ENCODE measurements around the gene NCOA3.
"Not testable (repeated sequence)": the region's sequence is repeated elsewhere in the genome, so short reads cannot be mapped to it uniquely, and the experiment has no call there.

Gene NCOA3

GRCh38 chr20:47493175-47493962 is 8.3 kb upstream of the NCOA3 start:
- Histone ChIP-seq H3K4me1 (ENCODE audit: control insufficient read depth in 1 of 2, insufficient read depth in 2 of 2, low read length in 2 of 2) (peaks cover 0 to 17% of the 10 kb centered on the region in 2 donors), H3K27me3 (ENCODE audit: low read depth, low read length) (no peaks in the 10 kb centered on the region), H3K36me3 (ENCODE audit: control insufficient read depth in 1 of 2, insufficient read depth in 2 of 2, low read length in 2 of 2) (no peaks in the 10 kb centered on the region), H3K4me3 (ENCODE audit: low read depth in 1 of 2, low read length in 2 of 2) (peak overlapping the region; percentile 18 to 25), H3K27ac (ENCODE audit: low read length) (peak overlapping the region; percentile 40), H3K9me3 (ENCODE audit: control insufficient read depth in 1 of 2, low read length in 2 of 2) (no peaks in the 10 kb centered on the region)

- no peaks in the 10 kb centered on the region for H3K27me3 ChIP-seq (ENCODE audit: low read depth, low read length)
- H3K27ac ChIP-seq (ENCODE audit: low read length): peak overlapping the region; percentile 40
- H3K4me3 ChIP-seq (ENCODE audit: low read depth in 1 of 2, low read length in 2 of 2): peak overlapping the region; percentile 18 to 25
- H3K9me3 ChIP-seq (ENCODE audit: control insufficient read depth in 1 of 2, low read length in 2 of 2): no peaks in the 10 kb centered on the region
- H3K4me1 ChIP-seq (ENCODE audit: control insufficient read depth in 1 of 2, insufficient read depth in 2 of 2, low read length in 2 of 2): peaks cover 0 to 17% of the 10 kb centered on the region in 2 donors
- no peaks in the 10 kb centered on the region for H3K36me3 ChIP-seq (ENCODE audit: control insufficient read depth in 1 of 2, insufficient read depth in 2 of 2, low read length in 2 of 2)
Measured at GRCh38 chr20:47493963-47494293, 7.8 kb upstream of the NCOA3 start.

- not testable (repeated sequence) for H3K4me3 ChIP-seq (ENCODE audit: low read depth in 1 of 2, low read length in 2 of 2)
Measured at GRCh38 chr20:47494606-47495005, 7.1 kb upstream of the NCOA3 start.

GRCh38 chr20:47496118-47496517 is 5.6 kb upstream of the NCOA3 start:
- no peaks in the 10 kb centered on the region for H3K9me3 ChIP-seq (ENCODE audit: control insufficient read depth in 1 of 2, low read length in 2 of 2)
- no peaks in the 10 kb centered on the region for H3K36me3 ChIP-seq (ENCODE audit: control insufficient read depth in 1 of 2, insufficient read depth in 2 of 2, low read length in 2 of 2)
- no peaks in the 10 kb centered on the region for H3K27me3 ChIP-seq (ENCODE audit: low read depth, low read length)
- no peak overlapping the region for H3K27ac ChIP-seq (ENCODE audit: low read length)
- H3K4me1 ChIP-seq (ENCODE audit: control insufficient read depth in 1 of 2, insufficient read depth in 2 of 2, low read length in 2 of 2): peaks cover 0 to 17% of the 10 kb centered on the region in 2 donors
- H3K4me3 ChIP-seq (ENCODE audit: low read depth in 1 of 2, low read length in 2 of 2): no peak overlapping the region

More at GRCh38 chr20:47494606-47495005, 7.1 kb upstream of the NCOA3 start:
- H3K4me1 ChIP-seq (ENCODE audit: control insufficient read depth in 1 of 2, insufficient read depth in 2 of 2, low read length in 2 of 2): peaks cover 0 to 17% of the 10 kb centered on the region in 2 donors
- H3K36me3 ChIP-seq (ENCODE audit: control insufficient read depth in 1 of 2, insufficient read depth in 2 of 2, low read length in 2 of 2); H3K27me3 ChIP-seq (ENCODE audit: low read depth, low read length); H3K27ac ChIP-seq (ENCODE audit: low read length); H3K9me3 ChIP-seq (ENCODE audit: control insufficient read depth in 1 of 2, low read length in 2 of 2): not testable (repeated sequence)

- Histone ChIP-seq H3K4me3 (ENCODE audit: low read depth in 1 of 2, low read length in 2 of 2) (no peak overlapping the region), H3K27me3 (ENCODE audit: low read depth, low read length) (no peaks in the 10 kb centered on the region), H3K27ac (ENCODE audit: low read length) (no peak overlapping the region), H3K4me1 (ENCODE audit: control insufficient read depth in 1 of 2, insufficient read depth in 2 of 2, low read length in 2 of 2) (peaks cover 0 to 12% of the 10 kb centered on the region in 2 donors), H3K36me3 (ENCODE audit: control insufficient read depth in 1 of 2, insufficient read depth in 2 of 2, low read length in 2 of 2) (peaks cover 0 to 6% of the 10 kb centered on the region in 2 donors), H3K9me3 (ENCODE audit: control insufficient read depth in 1 of 2, low read length in 2 of 2) (no peaks in the 10 kb centered on the region)
Measured at GRCh38 chr20:47498606-47499005, 3.1 kb upstream of the NCOA3 start.

GRCh38 chr20:47499053-47499452 is 2.6 kb upstream of the NCOA3 start:
- Histone ChIP-seq H3K27me3 (ENCODE audit: low read depth, low read length) (no peaks in the 10 kb centered on the region), H3K27ac (ENCODE audit: low read length) (no peak overlapping the region), H3K9me3 (ENCODE audit: control insufficient read depth in 1 of 2, low read length in 2 of 2) (no peaks in the 10 kb centered on the region), H3K4me3 (ENCODE audit: low read depth in 1 of 2, low read length in 2 of 2) (no peak overlapping the region), H3K36me3 (ENCODE audit: control insufficient read depth in 1 of 2, insufficient read depth in 2 of 2, low read length in 2 of 2) (peaks cover 0 to 6% of the 10 kb centered on the region in 2 donors), H3K4me1 (ENCODE audit: control insufficient read depth in 1 of 2, insufficient read depth in 2 of 2, low read length in 2 of 2) (peaks cover 0 to 9% of the 10 kb centered on the region in 2 donors)

- H3K4me3 ChIP-seq (ENCODE audit: low read depth in 1 of 2, low read length in 2 of 2); H3K9me3 ChIP-seq (ENCODE audit: control insufficient read depth in 1 of 2, low read length in 2 of 2); H3K36me3 ChIP-seq (ENCODE audit: control insufficient read depth in 1 of 2, insufficient read depth in 2 of 2, low read length in 2 of 2); H3K27me3 ChIP-seq (ENCODE audit: low read depth, low read length); H3K4me1 ChIP-seq (ENCODE audit: control insufficient read depth in 1 of 2, insufficient read depth in 2 of 2, low read length in 2 of 2); H3K27ac ChIP-seq (ENCODE audit: low read length): not testable (repeated sequence)
Measured at GRCh38 chr20:47500082-47500481, 1.6 kb upstream of the NCOA3 start.

GRCh38 chr20:47500554-47500953 is 1.1 kb upstream of the NCOA3 start:
- Histone ChIP-seq H3K4me3 (ENCODE audit: low read depth in 1 of 2, low read length in 2 of 2) (no peak overlapping the region), H3K36me3 (ENCODE audit: control insufficient read depth in 1 of 2, insufficient read depth in 2 of 2, low read length in 2 of 2) (peaks cover 0 to 6% of the 10 kb centered on the region in 2 donors), H3K4me1 (ENCODE audit: control insufficient read depth in 1 of 2, insufficient read depth in 2 of 2, low read length in 2 of 2) (peaks cover 0 to 6% of the 10 kb centered on the region in 2 donors), H3K27ac (ENCODE audit: low read length) (no peak overlapping the region), H3K9me3 (ENCODE audit: control insufficient read depth in 1 of 2, low read length in 2 of 2) (no peaks in the 10 kb centered on the region), H3K27me3 (ENCODE audit: low read depth, low read length) (no peaks in the 10 kb centered on the region)

- peak overlapping the region; percentile 63 for H3K27ac ChIP-seq (ENCODE audit: low read length)
- H3K4me3 ChIP-seq (ENCODE audit: low read depth in 1 of 2, low read length in 2 of 2): peak overlapping the region; percentile 52 to 96
- no peaks in the 10 kb centered on the region for H3K27me3 ChIP-seq (ENCODE audit: low read depth, low read length)
- peaks cover 0 to 6% of the 10 kb centered on the region in 2 donors for H3K4me1 ChIP-seq (ENCODE audit: control insufficient read depth in 1 of 2, insufficient read depth in 2 of 2, low read length in 2 of 2)
- peaks cover 0 to 6% of the 10 kb centered on the region in 2 donors for H3K36me3 ChIP-seq (ENCODE audit: control insufficient read depth in 1 of 2, insufficient read depth in 2 of 2, low read length in 2 of 2)
- no peaks in the 10 kb centered on the region for H3K9me3 ChIP-seq (ENCODE audit: control insufficient read depth in 1 of 2, low read length in 2 of 2)
Measured at GRCh38 chr20:47501116-47501481, 588 bp upstream of the NCOA3 start.

GRCh38 chr20:47502271-47503239 is 868 bp downstream of the NCOA3 start:
- peak overlapping the region; percentile 85 to 96 for H3K4me3 ChIP-seq (ENCODE audit: low read depth in 1 of 2, low read length in 2 of 2)
- H3K27me3 ChIP-seq (ENCODE audit: low read depth, low read length): no peaks in the 10 kb centered on the region
- peaks cover 0 to 6% of the 10 kb centered on the region in 2 donors for H3K4me1 ChIP-seq (ENCODE audit: control insufficient read depth in 1 of 2, insufficient read depth in 2 of 2, low read length in 2 of 2)
- H3K27ac ChIP-seq (ENCODE audit: low read length): peak overlapping the region; percentile 82
- no peaks in the 10 kb centered on the region for H3K9me3 ChIP-seq (ENCODE audit: control insufficient read depth in 1 of 2, low read length in 2 of 2)
- H3K36me3 ChIP-seq (ENCODE audit: control insufficient read depth in 1 of 2, insufficient read depth in 2 of 2, low read length in 2 of 2): peaks cover 0 to 6% of the 10 kb centered on the region in 2 donors

GRCh38 chr20:47503685-47504084 is 2.0 kb downstream of the NCOA3 start:
- H3K36me3 ChIP-seq (ENCODE audit: control insufficient read depth in 1 of 2, insufficient read depth in 2 of 2, low read length in 2 of 2): peaks cover 0 to 6% of the 10 kb centered on the region in 2 donors
- H3K4me1 ChIP-seq (ENCODE audit: control insufficient read depth in 1 of 2, insufficient read depth in 2 of 2, low read length in 2 of 2): peaks cover 5 to 6% of the 10 kb centered on the region in 2 donors
- H3K27ac ChIP-seq (ENCODE audit: low read length): no peak overlapping the region
- H3K4me3 ChIP-seq (ENCODE audit: low read depth in 1 of 2, low read length in 2 of 2): peak overlapping the region; percentile 85 to 96
- H3K27me3 ChIP-seq (ENCODE audit: low read depth, low read length): no peaks in the 10 kb centered on the region
- H3K9me3 ChIP-seq (ENCODE audit: control insufficient read depth in 1 of 2, low read length in 2 of 2): no peaks in the 10 kb centered on the region

All from muscle layer of duodenum (tissue), 2 donors.